GM23338 (cell line): ENCODE data around the gene SORCS2. TPM values are rescaled to one million over a fixed set of nuclear protein-coding genes. Genes with fewer than 3 reads are reported as not detected.

Experiments
- ATAC-seq: fragments of 200-7000 bp; cut with Tn5 transposase; 3 replicates; pipeline ENCODE4 v1.9.1; 2020
- DNase-seq: peaks from one replicate; pipeline ENCODE4 v3.0.0-alpha.2; 2015; ENCODE audit warnings: low spot score
- H2AFZ ChIP-seq: fragments of 200-600 bp; sonication (generic); 2 replicates; pipeline ENCODE4 v1.8.0; 2016; ENCODE audit warnings: antibody characterized with exemption, mild to moderate bottlenecking, moderate library complexity
- H3F3A ChIP-seq: fragments of 200-600 bp; sonication (generic); replicated peaks from 2 replicates; pipeline ENCODE4 v1.8.0; 2017; ENCODE audit warnings: antibody characterized with exemption, mixed run types, low read depth
- H3K27ac ChIP-seq: fragments of 200-600 bp; sonication (generic); 2 replicates; pipeline ENCODE4 v1.6.1; 2016; ENCODE audit warnings: low read depth
- H3K27me3 ChIP-seq: fragments of 200-600 bp; sonication (generic); 2 replicates; pipeline ENCODE4 v1.8.0; 2016; ENCODE audit warnings: mild to moderate bottlenecking, mixed run types, moderate library complexity; ENCODE audit not compliant: insufficient read depth
- H3K36me3 ChIP-seq: fragments of 200-600 bp; sonication (generic); 2 replicates; pipeline ENCODE4 v1.8.0; 2016; ENCODE audit warnings: mild to moderate bottlenecking; ENCODE audit not compliant: insufficient read depth
- H3K4me1 ChIP-seq: fragments of 200-600 bp; sonication (generic); 2 replicates; pipeline ENCODE4 v1.8.0; 2016; ENCODE audit warnings: mild to moderate bottlenecking, moderate library complexity; ENCODE audit not compliant: insufficient read depth
- H3K4me2 ChIP-seq: fragments of 200-600 bp; sonication (generic); 2 replicates; pipeline ENCODE4 v1.7.1; 2017; ENCODE audit warnings: mixed run types
- H3K4me3 ChIP-seq: fragments of 200-600 bp; sonication (generic); 2 replicates; pipeline ENCODE4 v1.6.1; 2016; ENCODE audit warnings: mixed run types
- H3K79me2 ChIP-seq: fragments of 200-600 bp; sonication (generic); replicated peaks from 2 replicates; pipeline ENCODE4 v1.8.0; 2017; ENCODE audit warnings: mild to moderate bottlenecking; ENCODE audit not compliant: insufficient read depth
- H3K9me2 ChIP-seq: fragments of 200-600 bp; sonication (generic); 2 replicates; pipeline ENCODE4 v1.8.0; 2017; ENCODE audit not compliant: insufficient read depth
- H4K20me1 ChIP-seq: fragments of 200-600 bp; sonication (generic); replicated peaks from 2 replicates; pipeline ENCODE4 v1.8.0; 2017; ENCODE audit warnings: mild to moderate bottlenecking; ENCODE audit not compliant: insufficient read depth
- H3K27ac Mint-ChIP-seq: 2 replicates; pipeline ENCODE4 v1.8.0; 2020; ENCODE audit warnings: inconsistent platforms, mild to moderate bottlenecking, moderate library complexity, mixed read lengths
- H3K27me3 Mint-ChIP-seq: 3 replicates; pipeline ENCODE4 v1.8.0; 2022; ENCODE audit warnings: low read depth, mild to moderate bottlenecking, moderate library complexity, mixed read lengths, inconsistent platforms; ENCODE audit not compliant: insufficient read depth, poor library complexity
- H3K36me3 Mint-ChIP-seq: 3 replicates; pipeline ENCODE4 v1.8.0; 2021; ENCODE audit warnings: low read depth, mild to moderate bottlenecking, inconsistent platforms, moderate library complexity, mixed read lengths
- H3K4me1 Mint-ChIP-seq: 3 replicates; pipeline ENCODE4 v1.8.0; 2020; ENCODE audit warnings: mild to moderate bottlenecking, inconsistent platforms, mixed read lengths
- H3K4me3 Mint-ChIP-seq: 3 replicates; pipeline ENCODE4 v1.8.0; 2021; ENCODE audit warnings: moderate library complexity, mild to moderate bottlenecking, inconsistent platforms, mixed read lengths
- H3K9me3 Mint-ChIP-seq: 3 replicates; pipeline ENCODE4 v1.8.0; 2020; ENCODE audit warnings: moderate library complexity, mild to moderate bottlenecking, inconsistent platforms, mixed read lengths
- CREB1 ChIP-seq: fragments of 250-450 bp; sonication (Bioruptor Pico); IDR thresholded peaks from 2 replicates; pipeline ENCODE4 v1.5.0; 2020; ENCODE audit warnings: low read depth, mild to moderate bottlenecking, moderate library complexity
- CTCF ChIP-seq, 2 experiments: fragments of 200-600 bp in 1 of 2; sonication (generic) in 1 of 2; conservative IDR thresholded peaks; 2 replicates each; pipeline versions ENCODE4 v1.5.1 to v1.6.1; 2016 to 2017; ENCODE audit warnings: antibody characterized with exemption in 2 of 2, low read depth in 2 of 2, mild to moderate bottlenecking in 2 of 2, moderate library complexity in 1 of 2
- EZH2 ChIP-seq: fragments of 200-600 bp; sonication (generic); IDR thresholded peaks from one replicate; pipeline ENCODE4 v1.8.0; 2017; ENCODE audit warnings: antibody characterized with exemption, mild to moderate bottlenecking, low read depth; ENCODE audit not compliant: unreplicated experiment
- EZH2phosphoT487 ChIP-seq: fragments of 200-600 bp; sonication (generic); IDR thresholded peaks from one replicate; pipeline ENCODE4 v1.8.1; 2018; ENCODE audit warnings: antibody characterized with exemption; ENCODE audit not compliant: unreplicated experiment
- JUNB ChIP-seq: IDR thresholded peaks from one replicate; pipeline ENCODE4 v1.6.1; 2016; ENCODE audit warnings: antibody characterized with exemption; ENCODE audit not compliant: unreplicated experiment
- NANOG ChIP-seq: IDR thresholded peaks from 2 replicates; pipeline ENCODE4 v1.6.1; 2016; ENCODE audit warnings: antibody characterized with exemption, borderline replicate concordance
- POLR2AphosphoS5 ChIP-seq: IDR thresholded peaks from 2 replicates; pipeline ENCODE4 v1.6.1; 2016; ENCODE audit warnings: antibody characterized with exemption, low read depth
- REST ChIP-seq: IDR thresholded peaks from one replicate; pipeline ENCODE4 v1.6.1; 2018; ENCODE audit warnings: antibody characterized with exemption; ENCODE audit not compliant: unreplicated experiment
- STAT1 ChIP-seq: IDR thresholded peaks from one replicate; pipeline ENCODE4 v1.6.1; 2016; ENCODE audit warnings: antibody characterized with exemption; ENCODE audit not compliant: unreplicated experiment
- ZNF114 ChIP-seq: fragments of 250-450 bp; sonication (Bioruptor Pico); IDR thresholded peaks from 2 replicates; pipeline ENCODE4 v1.5.0; 2020; ENCODE audit warnings: mild to moderate bottlenecking, moderate library complexity
- ZNF331 ChIP-seq: fragments of 250-450 bp; sonication (Bioruptor Pico); IDR thresholded peaks from 2 replicates; pipeline ENCODE4 v1.5.0; 2020; ENCODE audit warnings: low read depth, mild to moderate bottlenecking, moderate library complexity
- ZNF462 ChIP-seq: fragments of 250-450 bp; sonication (Bioruptor Pico); IDR thresholded peaks from 2 replicates; pipeline ENCODE4 v1.5.0; 2020; ENCODE audit warnings: mild to moderate bottlenecking, moderate library complexity
- polyA plus RNA-seq: library from polyadenylated mRNA; unstranded; fragments of >200 nt; fragmentation: Nextera tagmentation; extraction: Ambion mirVana; gene quantifications from 2 replicates; pipeline ENCODE4 v1.2.1, GENCODE V29; 2016
- total RNA-seq: library from RNA; depleted of rRNA; stranded (reverse); fragments of >200 nt; shearing (Covaris generic); gene quantifications from 2 replicates; pipeline ENCODE4 v1.2.3, GENCODE V29; 2014

The SORCS2 gene
- total and polyA plus RNA-seq, 2 experiments from 2014 or later: 0.47 to 2.4 TPM

GRCh38 chr4:7411491-7411890 is 219.2 kb downstream of the SORCS2 start:
- H2AFZ ChIP-seq: no peak overlapping the region
- peaks cover 14% of the 10 kb centered on the region; the same call in 1 of the 2 replicates for H3K4me1 ChIP-seq
- no peaks in the 10 kb centered on the region for H3K36me3 ChIP-seq
- no peaks in the 10 kb centered on the region; the same call in 1 of the 2 replicates for H4K20me1 ChIP-seq
- DNase-seq (no peak), ATAC-seq (no peak)
- no peak overlapping the region for H3K27ac ChIP-seq
- Mint-ChIP-seq H3K4me3 (no peak overlapping the region), H3K4me1 (peaks cover 26% of the 10 kb centered on the region), H3K27me3 (peaks cover 52% of the 10 kb centered on the region), H3K36me3 (no peaks in the 10 kb centered on the region), H3K27ac (no peak overlapping the region), H3K9me3 (peaks cover 8% of the 10 kb centered on the region; the same call in 1 of the 3 replicates)
- H3K9me2 ChIP-seq: no peaks in the 10 kb centered on the region
- peaks cover 52% of the 10 kb centered on the region for H3K27me3 ChIP-seq
- H3K4me2 ChIP-seq: no peak overlapping the region
- H3K4me3 ChIP-seq: no peak overlapping the region
- H3K79me2 ChIP-seq: no peaks in the 10 kb centered on the region
- H3F3A ChIP-seq: no peaks in the 10 kb centered on the region
- TF ChIP-seq JUNB: no peak
- no peak for TF ChIP-seq EZH2
- no peak for TF ChIP-seq EZH2phosphoT487
- TF ChIP-seq REST: no peak
- TF ChIP-seq NANOG: no peak
- no peak for TF ChIP-seq ZNF114
- TF ChIP-seq POLR2AphosphoS5: no peak
- TF ChIP-seq ZNF462 (CRISPR knock-in tag): no peak
- no peak for TF ChIP-seq ZNF331 (CRISPR knock-in tag)
- TF ChIP-seq CREB1 (CRISPR knock-in tag): no peak
- no peak for TF ChIP-seq STAT1
- no peak for TF ChIP-seq CTCF (conservative IDR thresholded peaks at IDR 0.05; ENCODE audit: low read depth in 2 of 2)
